DND-41 (cell line): Measurements from ENCODE around the gene CSNK2A1.

ENCODE experiments used
- CTCF ChIP-seq: IDR thresholded peaks from 2 replicates; pipeline ENCODE4 v1.5.1; 2012; ENCODE audit warnings: borderline replicate concordance, low read length, moderate library complexity, mild to moderate bottlenecking; ENCODE audit not compliant: poor library complexity, severe bottlenecking; ENCODE audit errors: extremely low read depth
- EZH2 ChIP-seq: IDR thresholded peaks from 3 replicates; pipeline ENCODE4 v1.6.1; 2012; ENCODE audit warnings: borderline replicate concordance, low read depth, mild to moderate bottlenecking, moderate library complexity, low read length, inconsistent platforms; ENCODE audit not compliant: severe bottlenecking

- no peak for TF ChIP-seq CTCF
- no peak for TF ChIP-seq EZH2
These were observed 116.2 kb downstream of the CSNK2A1 start for GRCh38 chr20:427401-427800.
